GM12892 (cell line): ENCODE results near the gene TMEFF1.
"Not testable (repeated sequence)": the region's sequence is repeated elsewhere in the genome, so short reads cannot be mapped to it uniquely, and the experiment has no call there.

Experiments
- DNase-seq: peaks from one replicate; pipeline ENCODE4 v3.0.0; 2011; ENCODE audit not compliant: insufficient read length
- FAIRE-seq: peaks from 2 replicates; lab custom pipeline; 2011; peaks lifted over from hg19 to GRCh38; lab: Jason Lieb, UNC
- POLR2A ChIP-seq: IDR thresholded peaks from 2 replicates; pipeline ENCODE4 v1.6.1; 2011; ENCODE audit warnings: low read depth, low read length, control low read depth
- POLR2AphosphoS5 ChIP-seq: IDR thresholded peaks from 2 replicates; pipeline ENCODE4 v1.6.1; 2011; ENCODE audit warnings: low read depth, low read length, control low read depth
- TAF1 ChIP-seq: IDR thresholded peaks from 2 replicates; pipeline ENCODE4 v1.6.1; 2011; ENCODE audit warnings: low read depth, mild to moderate bottlenecking, control low read depth, low read length, borderline replicate concordance

TMEFF1 gene

DNA sequence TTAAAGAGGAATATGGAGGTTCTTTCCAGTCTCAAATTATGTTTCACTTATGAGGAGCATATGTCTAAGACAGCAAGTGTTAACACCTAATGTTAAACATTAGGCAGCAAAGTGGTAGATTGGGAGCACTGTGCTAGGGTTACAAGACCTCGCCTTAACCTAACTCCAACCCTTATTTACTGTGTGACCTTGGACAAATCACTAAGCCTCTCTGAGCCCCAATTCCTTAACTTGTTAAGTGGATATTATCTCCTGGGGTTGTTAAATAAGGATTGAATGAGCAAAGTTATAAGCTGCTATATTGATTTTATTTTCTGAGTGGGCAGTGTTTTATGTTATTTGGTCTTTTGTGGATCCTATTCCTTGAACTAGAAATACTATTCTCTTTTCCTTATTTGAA, 38.3 kb downstream of the TMEFF1 start:
- no peak for DNase-seq
- FAIRE-seq: no peak
- no peak for TF ChIP-seq POLR2A
- TF ChIP-seq POLR2AphosphoS5: no peak
- TF ChIP-seq TAF1: no peak

GRCh38 chr9:100515578-100516494, 42.9 kb downstream of the TMEFF1 start:
- FAIRE-seq (no peak), DNase-seq (no peak)
- TF ChIP-seq TAF1 (no peak), POLR2AphosphoS5 (no peak), POLR2A (no peak)

DNA sequence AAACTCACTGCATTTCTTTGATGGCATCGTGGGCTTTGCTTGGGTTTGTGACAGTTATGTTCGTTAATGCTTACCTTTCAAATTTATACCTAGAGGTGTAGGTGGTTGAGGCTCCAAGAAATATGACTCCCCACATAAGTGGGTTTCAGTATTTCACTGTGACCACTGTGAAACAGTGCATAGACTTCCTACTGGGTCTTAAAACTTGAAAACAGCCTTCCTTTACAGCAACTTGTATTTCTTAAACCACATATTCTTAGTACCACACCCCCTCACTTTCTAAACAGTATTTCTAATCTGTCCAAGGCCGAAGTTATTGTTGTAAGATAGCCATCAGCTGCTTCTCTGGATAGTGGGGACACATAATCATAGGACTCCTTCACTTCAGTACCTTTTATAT, 48.3 kb downstream of the TMEFF1 start:
- DNase-seq: no peak
- FAIRE-seq: no peak
- TF ChIP-seq TAF1: no peak
- TF ChIP-seq POLR2A: no peak

DNA sequence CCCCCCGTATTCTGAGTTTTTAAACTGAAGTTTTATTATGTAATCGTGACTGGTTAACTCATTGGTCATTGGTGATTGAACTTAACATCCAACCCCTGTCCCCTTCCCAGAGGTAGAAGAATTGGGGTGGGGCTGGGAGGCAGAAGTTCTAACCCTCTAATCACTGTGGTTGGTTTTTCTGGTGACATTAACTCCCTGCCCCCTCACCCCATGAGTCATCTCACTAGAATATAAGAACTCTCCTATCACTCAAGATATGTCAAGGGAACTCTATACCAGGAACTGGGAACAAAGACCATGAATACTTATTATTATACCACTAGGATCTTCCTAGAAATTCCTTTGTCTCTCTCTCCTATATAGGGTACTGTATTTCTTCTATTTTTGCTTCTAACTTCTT, 52.6 kb downstream of the TMEFF1 start:
- no peak for TF ChIP-seq TAF1
- TF ChIP-seq POLR2A: no peak
- TF ChIP-seq POLR2AphosphoS5: no peak
- DNase-seq: no peak
- FAIRE-seq: no peak

- not testable (repeated sequence) for DNase-seq, FAIRE-seq
Observed at GRCh38 chr9:100527180-100527794, 54.3 kb downstream of the TMEFF1 start.

DNA sequence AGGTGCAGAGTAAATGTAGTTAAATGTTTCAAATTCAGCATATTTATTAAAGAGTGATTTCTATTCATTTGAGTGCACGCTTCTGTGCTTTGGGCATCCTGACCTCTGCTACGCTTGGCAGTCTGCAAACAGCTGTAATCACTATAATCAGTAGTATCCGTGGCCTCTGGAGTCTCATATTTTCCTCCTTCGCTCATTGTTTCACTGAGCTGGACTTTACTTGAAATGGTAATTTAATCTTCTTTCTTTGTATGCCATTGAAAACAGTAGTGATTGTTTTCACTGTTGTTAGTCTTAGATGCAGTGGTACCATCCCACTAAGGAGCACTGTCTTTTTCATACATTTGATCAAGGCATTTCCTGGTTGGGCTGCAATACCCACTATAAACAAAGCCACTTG, 61.5 kb downstream of the TMEFF1 start:
- DNase-seq: no peak
- FAIRE-seq: no peak
- TF ChIP-seq POLR2A (no peak), POLR2AphosphoS5 (no peak), TAF1 (no peak)

DNA sequence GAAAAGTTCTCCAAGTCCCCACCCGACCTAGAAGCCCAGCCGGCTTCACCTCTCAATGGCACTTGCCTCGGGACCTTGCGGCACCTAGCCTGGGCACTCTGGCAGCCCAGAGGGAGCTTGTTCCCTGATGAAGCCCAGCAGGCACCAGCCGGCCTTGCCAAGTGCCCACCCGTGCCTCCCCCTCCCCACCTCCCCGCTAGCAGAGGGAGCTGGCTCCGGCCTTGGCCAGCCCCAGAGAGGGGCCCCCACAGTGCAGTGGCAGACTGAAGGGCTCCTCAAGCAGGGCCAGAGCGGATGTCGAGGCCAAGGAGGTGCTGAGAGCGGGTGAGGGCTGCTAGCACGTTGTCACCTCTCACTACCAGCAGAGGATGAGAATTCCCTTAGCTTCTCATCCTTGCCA, 67.4 kb downstream of the TMEFF1 start:
- no peak for TF ChIP-seq TAF1
- no peak for TF ChIP-seq POLR2A
- TF ChIP-seq POLR2AphosphoS5: no peak
- DNase-seq: no peak
- no peak for FAIRE-seq

- no peak for DNase-seq
- TF ChIP-seq TAF1 (no peak), POLR2A (no peak), POLR2AphosphoS5 (no peak)
- no peak for FAIRE-seq
Observed at GRCh38 chr9:100549048-100549447, 76.1 kb downstream of the TMEFF1 start.

DNA sequence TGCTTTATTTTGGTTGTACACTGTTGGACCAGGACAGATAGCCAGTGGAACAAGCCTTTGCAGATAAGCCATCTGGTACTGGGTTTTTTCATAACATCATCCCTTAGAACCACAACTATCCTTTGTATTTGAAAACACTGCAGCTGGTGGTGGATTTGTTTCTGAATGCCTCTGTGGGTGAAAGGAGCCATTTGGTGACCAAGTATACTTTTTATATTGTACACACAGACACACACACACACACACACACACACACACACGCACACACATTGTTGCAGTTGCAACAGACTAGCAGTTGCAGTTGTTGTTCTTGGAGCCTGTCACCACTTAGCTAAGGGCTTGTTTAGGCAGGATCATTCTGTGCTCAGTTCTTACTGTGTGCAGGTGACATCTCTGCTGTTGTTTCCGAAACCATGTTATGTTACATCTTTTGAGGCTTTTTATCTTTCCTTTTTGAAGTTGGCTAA, 82.0 kb downstream of the TMEFF1 start:
- DNase-seq (no peak), FAIRE-seq (no peak)
- TF ChIP-seq POLR2A (no peak), POLR2AphosphoS5 (no peak), TAF1 (no peak)

DNA sequence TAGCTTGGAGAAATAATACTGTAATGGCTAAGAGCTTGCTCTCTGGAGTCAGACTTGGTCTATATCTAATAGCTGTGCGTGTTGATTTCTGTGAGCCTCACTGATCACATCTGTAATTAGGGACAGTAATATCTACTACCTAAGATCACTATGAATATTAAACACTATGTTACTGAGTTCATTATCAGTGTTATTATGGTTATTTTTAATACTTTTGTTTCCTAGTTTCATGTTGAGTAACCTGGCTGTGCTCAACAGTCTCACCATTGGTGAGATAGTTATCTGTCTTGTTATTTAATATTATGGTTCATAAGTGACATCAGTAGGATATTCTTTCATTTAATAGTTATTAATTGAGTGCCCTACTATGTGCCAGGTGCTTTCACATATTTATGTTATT, 82.5 kb downstream of the TMEFF1 start:
- DNase-seq: no peak
- no peak for TF ChIP-seq POLR2AphosphoS5
- no peak for TF ChIP-seq POLR2A
- no peak for TF ChIP-seq TAF1
- FAIRE-seq: no peak

GRCh38 chr9:100557053-100557452, 84.1 kb downstream of the TMEFF1 start:
- FAIRE-seq: no peak
- DNase-seq: no peak
- TF ChIP-seq TAF1 (no peak), POLR2A (no peak), POLR2AphosphoS5 (no peak)

GRCh38 chr9:100561256-100561655, 88.3 kb downstream of the TMEFF1 start:
- TF ChIP-seq POLR2A (no peak), POLR2AphosphoS5 (no peak), TAF1 (no peak)
- FAIRE-seq (no peak), DNase-seq (no peak)

GRCh38 chr9:100567856-100568255, 94.9 kb downstream of the TMEFF1 start:
- DNase-seq (no peak), FAIRE-seq (no peak)
- TF ChIP-seq POLR2A (no peak), TAF1 (no peak)
